GM12875 (cell line): Measurements from ENCODE around the gene GINS1.
"Not testable (repeated sequence)": the region's sequence is repeated elsewhere in the genome, so short reads cannot be mapped to it uniquely, and the experiment has no call there.

ENCODE experiments used
- H3K4me3 ChIP-seq: one replicate; pipeline ENCODE4 v1.5.1; 2011; ENCODE audit warnings: low read depth, low read length, control low read depth
- CTCF ChIP-seq: IDR thresholded peaks from 2 replicates; pipeline ENCODE4 v1.5.1; 2011; ENCODE audit warnings: low read depth, mild to moderate bottlenecking, control low read depth, inconsistent platforms, low read length, moderate library complexity, borderline replicate concordance; ENCODE audit not compliant: insufficient read depth

The GINS1 gene

GRCh38 chr20:25399037-25399430, 8.4 kb upstream of the GINS1 start:
- TF ChIP-seq CTCF = peak; percentile 37; the same call in 1 of the 2 replicates
- H3K4me3 ChIP-seq = no peak overlapping the region

- H3K4me3 ChIP-seq = not testable (repeated sequence)
These were observed 7.2 kb upstream of the GINS1 start for GRCh38 chr20:25400291-25400732.

- no peak for TF ChIP-seq CTCF
- no peak overlapping the region for H3K4me3 ChIP-seq
These were observed 4.9 kb upstream of the GINS1 start for GRCh38 chr20:25402583-25402982.

- H3K4me3 ChIP-seq = peak overlapping the region; percentile 78
- TF ChIP-seq CTCF = no peak
These were observed 686 bp downstream of the GINS1 start for GRCh38 chr20:25408170-25408547.

- TF ChIP-seq CTCF = no peak
- no peak overlapping the region for H3K4me3 ChIP-seq
These were observed 1.4 kb downstream of the GINS1 start for GRCh38 chr20:25408890-25409289.

- H3K4me3 ChIP-seq = no peak overlapping the region
- no peak for TF ChIP-seq CTCF
These were observed 11.3 kb downstream of the GINS1 start for GRCh38 chr20:25418776-25419175.

GRCh38 chr20:25421102-25421501, 13.6 kb downstream of the GINS1 start:
- TF ChIP-seq CTCF = no peak
- H3K4me3 ChIP-seq = no peak overlapping the region

- H3K4me3 ChIP-seq = no peak overlapping the region
- TF ChIP-seq CTCF = no peak
These were observed 14.6 kb downstream of the GINS1 start for GRCh38 chr20:25422032-25422431.
